ENCODE results near the gene INPP5A.

INPP5A gene

GRCh38 chr10:132555648-132556575, 18.3 kb downstream of the INPP5A start:
- ChIA-PET CTCF (no interaction called here), POLR2A (no interaction called here)
- no peak for DNase-seq (ENCODE audit: extremely low spot score)
- TF ChIP-seq CTCF (IDR thresholded peaks at IDR 0.05; ENCODE audit: control extremely low read depth, extremely low read depth, low read depth, missing control alignments) = no peak

GRCh38 chr10:132556994-132557441, 19.4 kb downstream of the INPP5A start:
- DNase-seq (ENCODE audit: extremely low spot score) = no peak
- ChIA-PET POLR2A (no interaction called here), CTCF (no interaction called here)
- TF ChIP-seq CTCF (IDR thresholded peaks at IDR 0.05; ENCODE audit: control extremely low read depth, extremely low read depth, low read depth, missing control alignments) = no peak

- no peak for TF ChIP-seq CTCF (IDR thresholded peaks at IDR 0.05; ENCODE audit: control extremely low read depth, extremely low read depth, low read depth, missing control alignments)
- POLR2A ChIA-PET = no interaction called here
- no peak for DNase-seq (ENCODE audit: extremely low spot score)
- CTCF ChIA-PET = interaction anchor here (1.0 to 1.1 kb wide), 2 partner anchors 30 to 58 kb away, joined by 3 read pairs; no protein-coding TSS in a partner anchor
Measured at GRCh38 chr10:132557696-132558515, 20.3 kb downstream of the INPP5A start.

GRCh38 chr10:132558516-132559413, 21.2 kb downstream of the INPP5A start:
- ChIA-PET POLR2A (no interaction called here), CTCF (interaction anchor here (0.8 to 1.1 kb wide), 3 partner anchors 27 to 57 kb away, joined by 3 read pairs; no protein-coding TSS in a partner anchor)
- no peak for TF ChIP-seq CTCF (IDR thresholded peaks at IDR 0.05; ENCODE audit: control extremely low read depth, extremely low read depth, low read depth, missing control alignments)
- DNase-seq (ENCODE audit: extremely low spot score) = no peak

GRCh38 chr10:132559538-132559937, 22.0 kb downstream of the INPP5A start:
- TF ChIP-seq CTCF (IDR thresholded peaks at IDR 0.05; ENCODE audit: control extremely low read depth, extremely low read depth, low read depth, missing control alignments) = no peak
- CTCF ChIA-PET = interaction anchor here (0.9 to 1.0 kb wide), 2 partner anchors 13 to 18 kb away, joined by 3 read pairs; no protein-coding TSS in a partner anchor
- DNase-seq (ENCODE audit: extremely low spot score) = no peak
- POLR2A ChIA-PET = no interaction called here

All from GM10248 (cell line).